HL-60 (cell line): ENCODE measurements around the gene ZNF546.

ENCODE experiments used
- DNase-seq, 2 experiments: peaks; one replicate each; pipeline ENCODE4 v3.0.0-alpha.2; 2010 to 2020; ENCODE audit warnings: low read depth in 1 of 2, low spot score in 1 of 2
- H3K27ac ChIP-seq: fragments of 250-450 bp; sonication (Bioruptor Pico); replicated peaks from 2 replicates; pipeline ENCODE4 v1.5.1; 2020; ENCODE audit warnings: mild to moderate bottlenecking, moderate library complexity
- H3K27me3 ChIP-seq: fragments of 250-450 bp; sonication (Bioruptor Pico); 2 replicates; pipeline ENCODE4 v1.5.1; 2021; ENCODE audit warnings: mild to moderate bottlenecking, moderate library complexity; ENCODE audit not compliant: insufficient read depth, poor library complexity, severe bottlenecking
- H3K4me3 ChIP-seq: replicated peaks from 2 replicates; pipeline ENCODE4 v1.5.1; 2011; ENCODE audit warnings: mild to moderate bottlenecking, control low read depth, low read length; ENCODE audit not compliant: insufficient read depth
- GABPA ChIP-seq: IDR thresholded peaks from 2 replicates; pipeline ENCODE4 v1.6.1; 2012; ENCODE audit warnings: low read depth
- POLR2AphosphoS5 ChIP-seq: IDR thresholded peaks from 2 replicates; pipeline ENCODE4 v1.6.1; 2012; ENCODE audit warnings: low read depth
- SPI1 ChIP-seq: IDR thresholded peaks from 2 replicates; pipeline ENCODE4 v1.6.1; 2012; ENCODE audit warnings: low read depth, mild to moderate bottlenecking, borderline replicate concordance
- TF ChIP-seq, protein P1 (sequence below): IDR thresholded peaks from 2 replicates; pipeline ENCODE4 v1.6.1; 2012; ENCODE audit warnings: low read depth; ENCODE audit not compliant: insufficient replicate concordance
- TF ChIP-seq, protein P2 (sequence below): IDR thresholded peaks from one replicate; pipeline ENCODE4 v1.5.1; 2011; ENCODE audit warnings: low read length, control low read depth, inconsistent platforms; ENCODE audit not compliant: insufficient read depth

The ZNF546 gene

DNA sequence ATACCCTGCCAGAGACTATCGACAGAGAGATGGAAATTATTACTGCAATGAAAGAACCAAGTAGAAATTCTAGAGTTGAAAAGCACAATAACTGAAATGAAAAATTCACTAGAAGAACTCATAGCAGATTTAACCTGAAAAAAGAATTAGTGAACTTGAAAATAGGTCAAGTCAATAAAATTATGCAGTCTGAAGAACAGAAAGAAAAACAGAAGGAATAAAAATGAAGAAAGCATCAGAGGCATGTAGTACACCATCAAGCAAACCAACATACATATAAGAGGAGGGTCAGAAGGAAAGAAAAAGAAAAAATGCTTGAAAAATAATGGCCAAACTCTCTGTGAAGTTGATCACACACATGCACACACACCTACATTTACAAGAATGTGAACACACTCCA, 62.8 kb downstream of the ZNF546 start:
- no peak overlapping the region for H3K4me3 ChIP-seq
- no peak for DNase-seq
- H3K27ac ChIP-seq: no peak overlapping the region
- no peaks in the 10 kb centered on the region for H3K27me3 ChIP-seq
- TF ChIP-seq, protein P1, sequence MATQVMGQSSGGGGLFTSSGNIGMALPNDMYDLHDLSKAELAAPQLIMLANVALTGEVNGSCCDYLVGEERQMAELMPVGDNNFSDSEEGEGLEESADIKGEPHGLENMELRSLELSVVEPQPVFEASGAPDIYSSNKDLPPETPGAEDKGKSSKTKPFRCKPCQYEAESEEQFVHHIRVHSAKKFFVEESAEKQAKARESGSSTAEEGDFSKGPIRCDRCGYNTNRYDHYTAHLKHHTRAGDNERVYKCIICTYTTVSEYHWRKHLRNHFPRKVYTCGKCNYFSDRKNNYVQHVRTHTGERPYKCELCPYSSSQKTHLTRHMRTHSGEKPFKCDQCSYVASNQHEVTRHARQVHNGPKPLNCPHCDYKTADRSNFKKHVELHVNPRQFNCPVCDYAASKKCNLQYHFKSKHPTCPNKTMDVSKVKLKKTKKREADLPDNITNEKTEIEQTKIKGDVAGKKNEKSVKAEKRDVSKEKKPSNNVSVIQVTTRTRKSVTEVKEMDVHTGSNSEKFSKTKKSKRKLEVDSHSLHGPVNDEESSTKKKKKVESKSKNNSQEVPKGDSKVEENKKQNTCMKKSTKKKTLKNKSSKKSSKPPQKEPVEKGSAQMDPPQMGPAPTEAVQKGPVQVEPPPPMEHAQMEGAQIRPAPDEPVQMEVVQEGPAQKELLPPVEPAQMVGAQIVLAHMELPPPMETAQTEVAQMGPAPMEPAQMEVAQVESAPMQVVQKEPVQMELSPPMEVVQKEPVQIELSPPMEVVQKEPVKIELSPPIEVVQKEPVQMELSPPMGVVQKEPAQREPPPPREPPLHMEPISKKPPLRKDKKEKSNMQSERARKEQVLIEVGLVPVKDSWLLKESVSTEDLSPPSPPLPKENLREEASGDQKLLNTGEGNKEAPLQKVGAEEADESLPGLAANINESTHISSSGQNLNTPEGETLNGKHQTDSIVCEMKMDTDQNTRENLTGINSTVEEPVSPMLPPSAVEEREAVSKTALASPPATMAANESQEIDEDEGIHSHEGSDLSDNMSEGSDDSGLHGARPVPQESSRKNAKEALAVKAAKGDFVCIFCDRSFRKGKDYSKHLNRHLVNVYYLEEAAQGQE: no peak
- no peak for TF ChIP-seq POLR2AphosphoS5
- TF ChIP-seq, protein P2, sequence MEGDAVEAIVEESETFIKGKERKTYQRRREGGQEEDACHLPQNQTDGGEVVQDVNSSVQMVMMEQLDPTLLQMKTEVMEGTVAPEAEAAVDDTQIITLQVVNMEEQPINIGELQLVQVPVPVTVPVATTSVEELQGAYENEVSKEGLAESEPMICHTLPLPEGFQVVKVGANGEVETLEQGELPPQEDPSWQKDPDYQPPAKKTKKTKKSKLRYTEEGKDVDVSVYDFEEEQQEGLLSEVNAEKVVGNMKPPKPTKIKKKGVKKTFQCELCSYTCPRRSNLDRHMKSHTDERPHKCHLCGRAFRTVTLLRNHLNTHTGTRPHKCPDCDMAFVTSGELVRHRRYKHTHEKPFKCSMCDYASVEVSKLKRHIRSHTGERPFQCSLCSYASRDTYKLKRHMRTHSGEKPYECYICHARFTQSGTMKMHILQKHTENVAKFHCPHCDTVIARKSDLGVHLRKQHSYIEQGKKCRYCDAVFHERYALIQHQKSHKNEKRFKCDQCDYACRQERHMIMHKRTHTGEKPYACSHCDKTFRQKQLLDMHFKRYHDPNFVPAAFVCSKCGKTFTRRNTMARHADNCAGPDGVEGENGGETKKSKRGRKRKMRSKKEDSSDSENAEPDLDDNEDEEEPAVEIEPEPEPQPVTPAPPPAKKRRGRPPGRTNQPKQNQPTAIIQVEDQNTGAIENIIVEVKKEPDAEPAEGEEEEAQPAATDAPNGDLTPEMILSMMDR: no peak
- TF ChIP-seq GABPA: no peak
- TF ChIP-seq SPI1: no peak

- Histone ChIP-seq H3K4me3 (no peak overlapping the region), H3K27ac (no peak overlapping the region), H3K27me3 (no peaks in the 10 kb centered on the region)
- DNase-seq: no peak
- TF ChIP-seq SPI1 (no peak), POLR2AphosphoS5 (no peak), GABPA (no peak)
- TF ChIP-seq, protein P2: no peak
- TF ChIP-seq, protein P1: no peak
Observed at GRCh38 chr19:40070058-40070457, 73.2 kb downstream of the ZNF546 start.
